ENCODE data around the gene ARSK.
"Not testable (repeated sequence)": the region's sequence is repeated elsewhere in the genome, so short reads cannot be mapped to it uniquely, and the experiment has no call there.

ARSK gene

DNA sequence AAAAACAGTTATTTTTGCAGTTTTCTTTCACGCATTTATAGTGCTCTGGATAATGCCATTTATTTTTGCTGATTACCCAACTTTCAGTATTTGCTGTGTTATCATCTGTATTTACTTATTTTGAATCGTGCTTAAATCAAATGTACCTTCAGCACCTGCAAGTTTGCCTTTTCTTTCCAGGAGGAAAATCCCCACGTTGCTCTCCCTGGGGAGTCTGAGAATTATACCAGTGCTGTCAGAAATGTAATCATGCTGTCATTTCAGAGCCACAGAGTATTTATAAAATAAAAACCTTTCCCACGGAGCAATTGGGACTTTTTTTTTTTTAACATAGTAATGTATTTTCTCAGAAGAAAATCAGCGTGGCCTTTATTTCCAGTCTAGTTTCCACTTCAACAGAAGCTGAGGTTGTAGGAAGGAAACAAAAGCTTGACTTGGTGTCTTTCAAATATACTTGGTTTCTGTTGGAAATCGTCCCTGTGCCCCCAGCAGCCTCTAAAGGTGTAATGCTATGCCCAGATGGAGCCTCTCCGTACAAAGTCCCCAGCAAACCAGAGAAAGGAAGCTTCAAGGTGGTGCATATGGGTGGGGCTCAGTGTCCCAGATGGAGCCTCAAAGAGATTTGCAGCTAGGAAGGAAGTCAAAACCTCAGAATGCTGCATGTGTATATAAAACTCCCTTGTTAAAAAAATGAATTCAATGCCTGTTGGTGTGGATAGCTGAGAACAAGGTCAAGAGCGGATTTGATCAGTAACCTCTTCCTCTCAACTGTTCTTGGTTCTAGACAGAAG lies 67.1 kb downstream of the ARSK start:
- no peak for DNase-seq

DNA sequence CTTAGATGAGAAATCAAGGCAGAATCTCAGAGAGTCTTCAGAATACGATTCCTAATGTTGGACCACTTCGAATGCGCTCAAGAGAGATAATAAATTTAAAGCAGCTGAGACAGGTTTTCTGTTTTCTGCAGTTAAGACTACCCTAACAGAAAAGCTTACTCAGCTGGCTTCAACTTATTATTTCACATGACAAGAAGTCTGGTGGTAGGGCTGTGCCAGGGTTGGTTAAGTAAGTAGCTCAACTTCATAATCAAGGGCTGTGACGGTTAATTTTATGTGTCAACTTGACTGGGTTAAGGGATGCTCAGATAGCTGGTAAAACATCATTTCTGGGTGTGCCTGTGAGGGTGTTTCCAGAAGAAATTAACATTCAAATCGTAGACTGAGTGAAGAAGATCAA lies 68.8 kb downstream of the ARSK start:
- no peak for DNase-seq

DNA sequence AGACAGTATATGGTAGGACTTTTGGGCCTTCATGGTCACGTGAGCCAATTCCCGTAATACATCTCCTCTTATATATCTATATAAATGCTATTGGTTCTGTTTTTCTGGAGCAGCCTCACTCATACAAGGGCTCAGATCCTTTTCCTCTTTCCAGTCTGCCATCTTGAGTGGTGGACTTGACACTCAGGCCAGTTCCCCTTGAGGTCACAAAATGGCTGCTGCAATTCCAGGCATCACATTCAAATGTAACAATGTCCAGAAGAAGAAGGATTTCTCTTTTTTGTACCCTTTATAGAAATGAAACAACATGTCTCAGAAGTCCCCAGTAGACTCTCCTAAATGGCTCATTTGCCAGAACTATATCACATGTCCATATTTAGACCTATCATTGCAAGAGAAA lies 69.5 kb downstream of the ARSK start:
- no peak for DNase-seq

DNA sequence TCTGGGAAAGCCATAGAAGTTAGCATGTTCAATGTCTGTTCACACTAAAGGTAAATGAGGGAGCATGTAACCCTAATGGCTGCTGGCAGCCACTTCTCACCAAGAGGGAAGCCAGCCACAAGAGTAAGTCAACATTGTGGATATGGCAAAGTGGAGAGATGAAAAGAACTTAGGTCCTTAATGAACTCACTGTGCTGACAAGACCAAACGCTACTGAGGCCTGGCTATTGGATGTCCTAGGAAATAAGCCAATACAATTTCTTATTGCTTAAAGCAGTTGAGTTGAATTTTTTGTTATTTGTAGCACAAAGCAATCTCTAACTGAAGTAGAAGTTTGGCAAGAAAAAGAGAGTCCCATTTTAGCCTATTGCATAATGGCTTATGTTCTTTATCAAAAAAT lies 71.8 kb downstream of the ARSK start:
- no peak for DNase-seq

DNA sequence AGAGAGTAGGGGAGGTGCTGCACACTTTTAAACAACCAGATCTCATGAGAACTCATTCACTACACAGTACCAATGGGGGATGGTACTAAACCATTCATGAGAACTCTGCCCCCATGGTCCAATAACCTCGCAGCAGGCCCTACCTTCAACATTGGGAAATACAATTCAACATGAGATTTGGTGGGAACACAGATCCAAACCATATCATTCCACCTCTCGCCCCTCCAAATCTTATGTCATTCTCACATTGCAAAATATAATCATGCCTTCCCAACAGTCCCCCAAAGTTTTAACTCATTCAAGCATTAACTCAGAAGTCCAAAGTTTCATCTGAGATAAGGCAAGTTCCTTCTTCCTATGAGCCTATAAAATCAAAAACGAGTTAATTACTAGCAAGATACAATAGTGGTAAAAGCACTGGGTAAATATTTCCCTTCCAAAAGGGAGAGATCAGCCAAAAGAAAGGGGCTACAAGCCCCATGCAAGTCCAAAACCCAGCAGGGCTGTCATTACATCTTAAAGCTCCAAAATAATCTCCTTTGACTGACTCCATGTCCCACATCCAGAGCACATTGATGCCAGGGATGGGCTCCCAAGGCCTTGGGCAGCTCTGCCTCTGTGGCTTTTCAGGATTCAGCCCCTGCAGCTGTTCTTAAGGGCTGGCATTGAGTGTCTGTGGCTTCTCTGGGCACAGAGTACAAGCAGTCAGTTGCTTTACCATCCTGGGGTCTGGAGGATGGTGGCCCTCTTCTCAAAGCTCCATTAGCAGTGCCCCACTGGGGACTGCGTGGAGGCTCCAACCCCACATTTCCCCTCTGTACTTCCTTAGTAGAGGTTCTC lies 73.3 kb downstream of the ARSK start:
- no peak for DNase-seq

DNA sequence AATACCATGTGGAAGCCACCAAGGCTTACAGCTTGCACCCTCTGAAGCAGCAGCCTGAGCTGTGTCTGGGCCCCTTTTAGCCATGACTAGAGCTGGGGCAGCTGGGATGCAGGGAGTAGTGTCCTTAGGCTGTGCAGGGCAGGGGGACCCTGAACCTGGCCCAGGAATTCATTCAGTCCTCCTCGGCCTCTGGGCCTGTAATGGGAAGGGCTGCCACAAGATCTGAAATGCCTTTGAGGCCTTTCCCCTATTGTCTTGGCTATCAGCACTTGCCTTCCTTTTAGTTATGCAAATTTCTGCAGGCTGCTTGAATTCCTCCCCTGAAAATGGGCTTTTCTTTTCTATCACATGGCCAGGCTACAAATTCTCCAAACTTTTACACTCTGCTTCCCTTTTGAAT lies 74.0 kb downstream of the ARSK start:
- DNase-seq = no peak

DNA sequence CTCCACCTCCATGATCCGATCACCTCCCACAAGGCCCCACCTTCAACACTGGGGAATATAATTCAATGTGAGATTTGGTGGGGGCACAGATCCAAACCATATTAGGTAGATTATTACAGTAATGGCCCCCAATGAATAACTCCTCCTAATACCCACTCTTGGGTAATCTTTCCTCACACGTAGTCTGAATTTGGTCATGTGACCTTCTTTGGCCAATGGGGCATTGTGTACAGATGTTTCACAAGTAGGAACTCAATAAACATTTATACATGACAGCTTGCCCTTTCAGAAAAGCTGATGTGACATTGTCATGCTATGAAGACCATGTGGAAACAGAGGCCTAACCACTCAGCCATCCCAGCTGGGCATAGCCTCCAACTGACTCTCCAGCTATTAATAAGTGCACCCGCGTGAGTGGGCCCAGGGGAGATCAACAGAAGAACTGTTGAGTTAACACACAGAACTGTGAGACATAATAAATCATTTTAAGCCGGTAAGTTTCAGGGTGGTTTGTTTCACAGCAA lies 75.6 kb downstream of the ARSK start:
- DNase-seq = no peak

DNA sequence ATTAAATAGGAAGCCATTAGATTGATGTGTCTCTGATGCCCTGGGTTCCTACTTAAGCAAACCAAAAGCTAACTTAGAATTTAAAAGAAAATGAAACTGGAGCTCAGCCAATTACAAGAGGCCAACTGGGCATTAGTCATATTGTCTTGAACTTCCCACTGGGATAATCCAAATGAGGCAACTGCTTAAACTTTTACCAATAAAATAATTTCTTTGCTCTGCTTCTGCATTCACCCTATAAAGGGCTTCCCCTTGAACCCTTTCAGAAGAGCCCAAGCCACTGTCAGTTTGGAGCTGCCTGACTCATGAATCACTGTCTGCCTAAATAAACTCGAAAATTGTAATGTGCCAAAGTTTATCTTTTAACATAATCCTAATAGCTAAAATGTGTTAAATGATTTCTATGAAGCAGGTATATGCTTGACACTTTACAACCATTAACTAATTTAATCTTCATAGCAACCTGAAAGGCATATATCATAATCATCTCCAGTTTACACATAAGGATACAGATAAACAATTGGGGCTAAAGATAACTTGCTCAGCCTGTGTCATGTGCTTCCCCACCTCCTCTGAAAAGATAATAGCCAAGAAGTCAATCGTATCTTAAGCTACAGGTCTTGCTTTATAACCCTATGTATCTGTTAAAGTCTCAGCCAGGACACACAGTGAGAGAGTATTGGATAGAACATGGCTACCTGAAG lies 76.5 kb downstream of the ARSK start:
- no peak for DNase-seq

DNA sequence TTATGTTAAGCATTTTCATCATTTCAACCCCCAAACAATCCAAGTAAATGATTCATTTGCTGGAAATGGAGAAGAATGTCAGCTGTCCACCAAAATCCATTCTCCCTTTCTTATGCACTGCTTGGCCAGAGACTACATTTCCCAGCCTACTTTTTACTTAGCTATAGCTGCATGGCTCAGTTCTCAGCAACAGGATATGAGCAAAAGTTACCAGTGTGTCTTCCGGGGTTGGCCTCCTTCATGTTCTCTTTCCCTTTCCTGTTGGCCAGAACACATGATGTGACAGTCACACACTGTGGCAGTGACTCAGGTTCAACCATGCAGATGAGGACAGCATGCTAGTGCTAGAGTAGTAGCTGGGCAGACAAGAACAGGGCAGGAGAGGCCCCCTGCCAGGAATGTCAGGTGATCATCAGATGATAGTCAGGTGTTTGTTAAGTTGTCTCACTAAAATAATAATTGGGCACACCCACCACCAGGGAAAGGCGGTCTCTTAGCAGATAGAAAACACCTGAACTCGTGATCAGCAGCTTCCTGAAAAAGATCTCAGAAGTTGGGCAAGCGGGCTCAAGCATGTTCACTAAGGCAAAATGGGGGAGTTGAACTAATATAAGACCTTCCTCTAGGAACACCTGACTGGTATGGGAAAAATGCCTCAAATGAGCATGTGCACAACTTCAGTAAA lies 77.2 kb downstream of the ARSK start:
- no peak for DNase-seq

DNA sequence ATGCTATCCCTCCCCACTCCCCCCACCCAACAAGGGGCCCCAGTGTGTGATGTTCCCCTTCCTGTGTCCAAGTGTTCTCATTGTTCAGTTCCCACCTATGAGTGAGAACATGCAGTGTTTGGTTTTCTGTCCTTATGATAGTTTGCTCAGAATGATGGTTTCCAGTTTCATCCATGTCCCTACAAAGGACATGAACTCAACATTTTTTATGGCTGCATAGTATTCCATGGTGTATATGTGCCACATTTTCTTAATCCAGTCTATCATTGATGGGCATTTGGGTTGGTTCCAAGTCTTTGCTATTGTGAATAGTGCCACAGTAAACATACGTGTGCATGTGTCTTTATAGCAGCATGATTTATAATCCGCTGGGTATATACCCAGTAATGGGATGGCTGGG lies 78.0 kb downstream of the ARSK start:
- DNase-seq = not testable (repeated sequence)

DNA sequence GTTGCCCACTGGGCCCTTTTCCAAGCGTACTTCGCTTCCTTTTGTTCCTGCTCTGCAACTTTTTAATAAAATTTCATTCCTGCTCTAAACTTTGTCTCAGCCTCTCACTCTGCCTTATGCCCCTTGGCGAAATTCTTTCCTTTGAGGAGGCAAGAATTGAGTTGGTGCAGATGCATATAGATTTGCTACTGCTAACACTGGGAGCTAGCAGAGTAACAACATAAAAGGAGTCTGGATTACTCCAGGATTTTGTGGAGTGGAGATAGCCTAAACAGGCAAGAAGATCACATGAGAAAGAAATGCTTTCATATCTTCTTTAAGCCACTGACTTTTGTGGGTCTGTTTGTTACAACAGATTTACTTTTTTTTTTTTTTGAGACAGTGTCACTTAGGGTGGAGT lies 78.8 kb downstream of the ARSK start:
- no peak for DNase-seq

DNA sequence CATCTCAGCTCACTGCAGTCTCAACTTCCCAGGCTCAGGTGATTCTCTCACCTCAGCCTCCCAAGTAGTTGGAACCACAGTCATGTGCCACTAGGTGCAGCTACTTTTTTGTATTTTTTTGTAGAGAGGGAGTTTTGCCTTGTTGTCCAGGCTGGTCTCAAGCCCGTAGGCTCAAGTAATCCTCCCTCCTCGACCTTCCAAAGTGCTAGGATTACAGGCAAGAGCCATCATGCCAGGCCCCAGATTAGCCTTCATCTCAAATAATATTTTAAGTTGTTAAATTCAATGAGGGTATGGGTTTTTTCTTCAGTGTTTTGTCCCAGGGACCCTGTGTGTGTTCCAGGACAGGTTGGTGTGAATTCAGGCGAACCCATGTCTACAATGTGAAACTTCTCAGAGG lies 79.2 kb downstream of the ARSK start:
- DNase-seq = no peak

DNA sequence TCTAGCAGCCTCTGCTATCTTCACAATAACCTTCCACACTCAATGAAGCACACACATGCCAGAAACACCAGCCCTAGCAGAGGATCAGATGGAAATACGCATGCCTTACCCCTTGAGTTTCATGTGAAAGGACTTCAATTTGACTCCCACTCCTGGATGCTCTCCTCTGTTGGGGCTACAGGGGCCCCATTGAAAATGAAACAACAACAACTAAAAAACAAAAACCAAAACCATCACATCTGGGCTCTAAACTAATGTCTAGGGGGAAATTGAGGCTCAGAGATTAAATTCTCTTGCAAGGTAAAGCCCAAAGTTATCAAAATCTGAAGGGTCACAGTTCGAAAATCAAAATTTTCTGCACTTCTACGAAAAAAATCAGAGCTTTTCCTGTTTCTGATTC lies 83.7 kb downstream of the ARSK start:
- no peak for DNase-seq

DNA sequence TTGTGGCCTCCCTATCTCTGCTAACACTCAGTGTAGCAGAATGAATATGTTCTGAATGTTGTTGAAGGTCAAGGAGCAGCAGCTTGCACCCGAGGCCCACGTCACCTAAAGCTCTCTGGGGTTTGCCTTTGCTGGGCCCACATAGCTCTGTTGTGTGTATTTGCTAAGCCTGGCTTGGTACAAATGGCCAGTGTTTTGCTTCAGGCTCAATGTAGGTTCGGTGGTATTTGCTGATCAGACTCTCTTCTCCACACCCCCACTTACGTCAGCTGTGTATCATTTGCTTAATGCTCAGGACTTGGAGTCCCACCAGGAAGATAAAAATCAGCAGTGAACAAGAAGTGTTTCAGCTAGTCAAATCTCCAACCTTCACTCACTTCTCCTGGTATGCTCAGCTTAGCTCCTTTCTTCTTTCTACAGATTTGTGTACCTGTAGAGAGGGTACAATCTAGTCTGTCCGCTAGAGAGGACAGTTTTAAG lies 86.9 kb downstream of the ARSK start:
- DNase-seq = no peak

DNA sequence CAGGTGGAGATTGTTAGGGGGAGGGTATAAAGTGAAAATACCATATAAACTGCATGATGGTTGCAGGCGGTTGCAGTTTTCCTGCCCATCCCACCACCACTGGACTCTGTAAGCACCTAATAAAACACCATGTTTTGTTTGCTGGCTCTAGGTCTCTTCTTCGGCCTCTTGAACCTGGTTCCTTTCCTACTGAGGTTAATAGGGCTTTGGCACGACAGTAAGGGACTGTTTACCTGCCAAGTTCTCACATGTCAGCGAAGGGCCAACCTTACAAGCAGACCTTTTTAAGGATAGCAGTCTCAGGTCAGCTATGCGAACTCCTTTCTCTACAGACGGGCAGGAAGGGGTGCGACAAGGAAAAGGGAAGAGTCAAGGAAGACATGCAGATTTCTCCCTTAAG lies 88.3 kb downstream of the ARSK start:
- DNase-seq = no peak

DNA sequence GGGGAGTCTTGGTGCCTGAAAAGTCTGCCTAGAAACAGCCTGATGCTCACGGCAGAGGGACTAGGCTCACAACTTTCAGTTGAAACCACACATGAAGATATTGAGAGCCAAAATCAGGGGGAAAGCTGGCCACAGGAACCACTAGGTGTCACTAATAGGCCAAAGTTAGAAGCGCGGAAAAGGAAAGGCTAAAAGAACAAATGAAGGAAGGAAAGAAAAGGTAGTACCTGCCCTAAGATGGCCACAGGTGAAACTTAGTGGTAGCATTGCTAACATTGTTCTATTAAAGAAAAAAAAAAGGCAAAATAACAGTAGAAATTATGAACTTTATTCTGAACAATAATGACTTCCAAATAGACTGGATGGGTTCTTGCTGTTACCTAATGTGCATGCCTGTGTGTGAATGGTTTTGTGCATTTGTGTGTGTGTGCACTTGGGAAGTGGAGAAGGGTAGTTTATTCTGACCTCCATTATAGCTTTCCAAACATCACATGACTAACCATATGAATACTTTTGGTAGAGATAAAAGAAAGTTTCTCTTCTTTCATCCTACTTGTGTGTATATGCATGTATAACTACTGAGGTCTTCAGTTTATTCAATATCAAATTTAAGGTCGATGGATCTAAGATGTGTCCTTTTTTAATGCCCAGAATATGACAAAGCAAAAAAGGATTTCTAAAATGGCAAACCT lies 89.6 kb downstream of the ARSK start:
- no peak for DNase-seq

DNA sequence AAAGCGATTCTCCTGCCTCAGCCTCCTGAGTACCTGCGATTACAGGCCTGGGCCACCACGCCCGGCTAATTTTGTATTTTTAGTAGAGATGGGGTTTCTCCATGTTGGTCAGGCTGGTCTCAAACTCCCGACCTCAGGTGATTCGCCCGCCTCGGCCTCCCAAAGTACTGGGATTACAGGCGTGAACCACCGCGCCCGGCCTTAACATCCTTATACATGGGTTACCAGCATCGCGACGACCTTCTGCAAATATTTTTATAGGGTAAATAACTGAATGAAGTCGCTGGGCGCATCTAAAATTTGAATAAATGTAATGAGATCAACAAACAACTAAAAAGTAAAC lies 91.3 kb downstream of the ARSK start:
- DNase-seq = not testable (repeated sequence)

DNA sequence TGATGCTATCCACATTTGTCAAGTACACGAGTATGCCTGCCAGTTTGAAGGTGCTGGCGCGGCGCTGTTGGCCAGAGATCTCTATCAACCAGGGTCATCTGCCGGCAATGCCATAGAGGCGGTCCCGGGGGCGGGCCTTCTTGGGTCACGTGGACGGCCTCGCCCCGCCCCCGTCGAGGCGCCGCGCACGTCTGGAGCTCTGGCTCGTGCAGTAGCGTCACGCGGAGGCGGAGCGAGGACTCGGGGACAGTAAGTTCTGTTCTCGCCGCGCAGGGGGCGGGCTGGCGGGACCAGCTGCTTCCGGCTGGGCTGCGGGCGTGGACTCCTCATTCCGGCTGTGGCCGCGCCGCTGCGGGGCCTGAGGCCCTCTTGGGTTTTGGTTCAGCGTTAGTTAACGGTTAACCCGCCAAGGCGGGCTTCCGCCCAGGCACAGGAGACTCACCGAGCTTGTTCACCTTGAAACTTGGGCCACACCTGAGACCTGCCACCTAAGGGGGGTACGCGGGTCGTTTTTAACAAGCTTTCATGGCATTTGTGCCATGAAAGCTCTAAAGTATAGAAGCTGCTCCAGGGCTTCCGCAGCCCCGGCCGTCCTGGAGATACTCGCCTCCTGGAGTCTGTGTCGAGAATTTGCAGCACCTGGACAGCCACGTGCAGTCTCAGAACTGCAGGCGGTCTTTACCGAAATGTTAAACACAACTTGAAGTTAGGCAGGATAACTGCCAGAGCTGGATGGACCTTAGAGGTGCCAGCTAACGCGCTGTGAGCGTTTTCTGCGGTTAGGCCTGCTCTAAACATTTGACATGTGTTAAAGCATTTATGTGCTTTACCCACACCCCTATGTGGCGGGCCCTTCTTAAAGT lies 91.9 kb downstream of the ARSK start, which contains the start of gene RFESD:
TSS of gene RFESD (plus strand) at position 209 of the 863 bp plus-strand sequence. CDS start 5,495 bp downstream, outside the sequence.
- DNase-seq = peak; percentile 87

DNA sequence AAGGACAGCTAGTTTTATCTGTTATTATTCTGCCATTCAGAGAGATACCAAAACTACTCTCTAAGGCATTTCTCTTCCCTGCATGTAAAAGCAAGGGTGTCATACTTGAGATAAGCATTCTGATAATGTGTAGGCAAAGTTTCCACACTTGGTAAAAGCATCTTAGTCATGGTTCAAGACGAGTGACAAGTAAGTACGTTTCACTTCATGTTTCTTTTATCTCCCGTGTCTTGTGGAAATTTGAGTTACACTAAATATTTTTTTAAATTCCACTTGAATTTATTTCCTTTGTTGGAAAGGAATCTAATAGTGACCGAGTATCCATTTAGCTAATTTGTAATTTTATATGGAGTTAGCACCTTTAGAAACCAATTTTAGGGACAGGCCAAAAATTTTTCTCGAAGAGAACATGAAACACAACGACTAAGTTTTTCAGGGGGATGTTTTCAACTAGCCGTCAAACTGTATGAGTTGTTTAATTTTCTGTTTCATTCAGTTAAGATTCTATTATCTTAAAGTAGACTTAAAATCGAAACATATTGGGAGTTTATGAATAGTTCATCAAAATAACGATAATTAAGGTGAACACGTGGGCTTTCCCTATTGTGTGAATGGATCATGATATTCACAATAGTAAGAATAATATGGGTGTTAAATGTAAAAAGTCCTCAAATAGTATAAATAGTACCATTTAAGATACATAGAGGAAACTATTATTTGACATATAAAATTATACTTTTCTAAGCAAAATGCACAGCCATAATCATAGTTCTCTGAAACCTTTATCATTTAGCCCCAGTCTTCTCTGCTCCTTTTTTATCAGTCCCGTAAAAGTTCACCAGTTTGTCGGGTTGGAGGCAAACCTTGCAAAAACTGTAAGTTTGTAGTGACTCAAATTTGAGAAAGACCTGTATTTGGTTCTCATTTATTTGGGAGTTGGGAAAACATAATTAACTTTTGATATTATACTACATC lies 93.3 kb downstream of the ARSK start:
- DNase-seq = no peak

DNA sequence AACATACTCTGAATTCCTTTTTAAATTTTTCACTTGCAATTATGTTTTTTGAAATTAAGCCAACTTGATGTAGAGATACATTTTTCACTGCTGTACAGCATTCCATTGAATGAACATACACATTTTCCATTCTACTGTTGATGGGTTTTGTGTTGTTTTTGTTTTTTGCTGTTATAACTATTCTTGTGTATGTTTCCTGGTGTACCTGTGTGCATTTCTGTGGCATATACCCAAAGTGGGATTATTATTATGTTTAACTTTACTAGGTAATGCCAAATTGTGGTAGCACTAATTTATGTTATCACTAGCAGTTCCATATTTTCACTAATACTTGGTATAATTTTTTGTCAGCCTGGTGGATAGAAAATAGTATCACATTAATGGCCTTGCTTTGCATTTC lies 94.4 kb downstream of the ARSK start:
- DNase-seq = no peak
